Urothelium cell line (cell line): ENCODE data around the gene NLRC3.

Experiments used
- DNase-seq: peaks from one replicate; pipeline ENCODE4 v3.0.0; 2011; ENCODE audit warnings: low spot score, mixed read lengths
- FAIRE-seq: peaks from 2 replicates; lab custom pipeline; 2011; peaks lifted over from hg19 to GRCh38; lab: Jason Lieb, UNC

Gene NLRC3

DNA sequence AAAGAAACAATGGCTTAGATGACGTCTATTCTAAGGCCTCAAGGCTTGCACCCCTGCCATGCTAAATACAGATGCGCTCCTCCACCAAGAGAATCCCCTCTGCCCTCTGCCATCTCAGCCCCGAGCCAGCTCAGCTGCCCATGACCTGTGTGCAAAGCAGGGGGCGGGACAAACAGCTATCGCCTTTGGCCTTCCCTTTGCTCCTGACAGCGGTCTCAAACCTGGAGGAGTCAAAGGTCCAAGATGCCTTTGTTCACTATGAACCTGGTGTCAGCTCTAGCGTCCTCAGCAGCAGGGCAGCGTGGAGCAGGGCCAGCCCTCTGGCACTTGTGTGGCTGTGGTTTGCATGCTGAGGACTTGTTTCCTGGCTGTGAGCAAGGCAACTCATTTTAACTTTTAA lies 21.9 kb upstream of the NLRC3 start:
- no peak for FAIRE-seq
- DNase-seq = no peak

DNA sequence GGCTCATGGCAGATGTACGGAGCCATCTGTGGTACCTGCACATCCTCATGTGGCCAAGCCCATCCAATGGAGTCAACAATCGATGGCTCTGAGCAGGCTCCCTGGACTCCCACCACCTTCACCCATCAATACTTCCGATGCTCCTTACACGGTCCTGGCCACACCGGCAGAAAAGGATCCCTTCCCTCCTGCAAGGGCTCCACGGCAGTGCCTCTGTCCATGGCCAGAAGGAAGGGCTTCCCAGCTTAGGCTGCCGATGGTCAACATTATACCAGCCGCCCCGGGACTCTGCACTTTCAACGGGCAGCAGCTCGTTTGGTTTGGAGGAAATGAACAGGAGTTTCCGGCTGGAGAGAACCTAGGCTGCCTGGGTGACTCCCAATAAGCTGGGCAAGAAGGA lies 21.0 kb upstream of the NLRC3 start:
- FAIRE-seq (no peak), DNase-seq (no peak)

DNA sequence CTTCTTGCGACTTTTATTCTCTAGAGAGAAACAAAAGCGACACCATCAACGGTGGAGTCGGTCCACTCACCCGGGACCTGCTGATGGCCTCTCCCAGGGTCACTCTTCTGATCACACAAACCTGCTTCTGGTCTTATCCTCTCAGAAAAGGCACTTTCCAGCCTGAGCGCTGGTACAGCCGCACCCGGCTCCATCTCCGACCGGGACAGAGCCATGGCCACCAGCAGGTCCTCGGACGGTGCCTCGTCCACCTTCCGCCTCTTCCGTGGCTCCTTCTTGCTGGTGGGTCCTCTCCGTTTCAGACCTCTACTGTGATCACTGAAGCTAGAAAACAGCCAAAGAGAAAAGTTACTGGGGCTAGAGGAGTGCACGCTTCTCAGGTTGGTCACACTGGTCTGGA lies 20.5 kb upstream of the NLRC3 start:
- no peak for FAIRE-seq
- DNase-seq = no peak

DNA sequence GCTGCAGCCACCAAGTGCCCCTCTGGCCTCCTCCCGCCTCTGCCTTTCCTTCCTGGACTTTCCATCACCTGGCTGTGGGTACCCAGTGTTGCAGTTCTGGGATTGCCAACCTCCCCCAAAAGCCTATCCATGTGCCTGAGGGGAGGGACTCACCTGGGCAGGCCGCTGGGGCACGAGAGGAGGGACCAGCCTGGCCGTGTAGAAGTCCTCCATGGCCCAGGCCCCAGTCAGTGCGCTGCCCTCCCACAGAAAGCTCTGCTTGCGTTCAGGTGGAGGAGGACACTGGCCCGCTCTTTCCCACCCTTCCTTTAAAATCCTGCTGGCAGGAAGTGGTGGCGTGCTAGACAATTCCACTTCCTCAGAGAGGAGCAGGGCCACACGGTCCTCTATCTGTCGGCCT lies 20.0 kb upstream of the NLRC3 start:
- DNase-seq (no peak), FAIRE-seq (no peak)

DNA sequence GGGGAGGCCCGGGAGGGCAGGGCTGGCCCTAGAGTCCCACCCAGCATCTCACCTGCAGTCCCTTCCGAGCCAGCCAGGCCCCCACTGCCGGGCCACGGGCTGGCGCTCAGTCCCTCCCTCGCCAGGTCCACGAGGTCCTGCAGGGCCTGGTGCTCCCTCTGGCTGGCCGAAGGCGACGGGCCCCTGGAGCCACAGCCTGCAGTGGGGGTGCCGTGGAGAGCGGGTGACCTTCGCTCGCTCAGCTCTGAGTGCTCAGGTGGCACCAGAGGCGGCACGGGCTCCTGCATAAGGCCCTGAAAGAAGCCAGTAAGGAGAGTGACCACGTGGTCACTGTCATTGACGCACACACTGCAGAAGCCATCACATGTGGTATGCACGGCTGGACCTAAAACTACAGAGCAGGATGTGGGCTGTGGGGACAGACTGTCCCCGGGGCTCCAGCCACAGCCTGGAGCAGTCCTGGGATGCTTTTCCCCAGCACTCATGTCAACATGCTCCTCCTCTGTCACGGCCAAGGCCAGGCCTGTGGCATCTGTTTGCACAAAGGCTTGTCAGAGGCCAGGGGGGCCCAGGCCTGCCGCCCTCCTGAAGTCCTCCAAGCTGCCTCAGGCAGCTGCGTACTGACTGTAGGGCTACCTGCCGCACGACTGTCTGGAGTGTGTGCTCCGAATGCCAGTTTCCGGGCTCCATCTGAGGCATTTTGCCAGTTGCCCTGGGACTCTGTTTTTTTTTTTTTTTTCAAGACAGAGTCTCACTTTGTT lies 19.1 kb upstream of the NLRC3 start:
- FAIRE-seq = no peak

DNA sequence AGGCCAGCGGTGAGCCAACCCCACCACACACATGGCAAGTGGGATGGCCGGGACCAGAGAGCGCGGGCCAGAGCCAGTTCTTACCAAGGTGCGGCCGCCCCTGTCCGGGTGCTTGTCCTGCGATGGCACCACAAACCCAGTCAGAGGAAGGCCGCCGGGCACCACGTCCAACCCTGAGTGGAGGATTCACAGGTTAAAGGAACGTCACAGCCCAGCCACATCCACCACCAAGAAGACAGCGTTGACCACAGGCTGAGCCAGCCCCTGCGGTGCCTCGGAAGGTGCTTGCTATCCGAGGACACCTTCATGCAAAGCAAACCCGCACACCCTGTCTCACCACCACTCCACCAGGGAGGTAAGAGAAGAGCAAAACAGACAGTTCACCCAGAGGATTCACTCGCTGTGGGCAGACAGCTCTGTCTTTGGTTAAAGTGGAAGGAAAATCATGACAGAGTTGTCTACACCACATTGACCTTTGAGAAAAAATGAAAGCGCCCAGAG lies 18.4 kb upstream of the NLRC3 start:
- FAIRE-seq (no peak), DNase-seq (no peak)

More for the DNA sequence above, 19.1 kb upstream of the NLRC3 start:
- DNase-seq = no peak

DNA sequence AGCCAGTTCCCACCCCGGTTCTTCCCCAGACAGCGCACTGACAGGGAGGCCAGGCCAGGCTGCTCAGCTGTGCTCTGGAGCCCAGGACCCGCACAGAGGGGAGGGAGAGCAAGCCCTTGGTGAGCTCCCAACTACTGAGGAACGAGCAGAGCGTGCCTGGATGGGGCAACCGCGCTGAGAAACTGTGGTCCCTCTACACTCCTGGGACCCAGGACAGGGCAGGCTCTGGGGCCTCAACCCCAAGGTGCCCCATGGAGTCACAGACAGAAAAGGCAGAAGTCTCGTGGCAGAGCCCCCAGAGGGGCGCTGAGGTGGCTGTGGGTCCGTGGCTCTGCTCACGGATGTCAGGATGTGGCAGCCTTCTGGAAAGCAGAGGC lies 17.9 kb upstream of the NLRC3 start:
- DNase-seq (no peak), FAIRE-seq (no peak)

DNA sequence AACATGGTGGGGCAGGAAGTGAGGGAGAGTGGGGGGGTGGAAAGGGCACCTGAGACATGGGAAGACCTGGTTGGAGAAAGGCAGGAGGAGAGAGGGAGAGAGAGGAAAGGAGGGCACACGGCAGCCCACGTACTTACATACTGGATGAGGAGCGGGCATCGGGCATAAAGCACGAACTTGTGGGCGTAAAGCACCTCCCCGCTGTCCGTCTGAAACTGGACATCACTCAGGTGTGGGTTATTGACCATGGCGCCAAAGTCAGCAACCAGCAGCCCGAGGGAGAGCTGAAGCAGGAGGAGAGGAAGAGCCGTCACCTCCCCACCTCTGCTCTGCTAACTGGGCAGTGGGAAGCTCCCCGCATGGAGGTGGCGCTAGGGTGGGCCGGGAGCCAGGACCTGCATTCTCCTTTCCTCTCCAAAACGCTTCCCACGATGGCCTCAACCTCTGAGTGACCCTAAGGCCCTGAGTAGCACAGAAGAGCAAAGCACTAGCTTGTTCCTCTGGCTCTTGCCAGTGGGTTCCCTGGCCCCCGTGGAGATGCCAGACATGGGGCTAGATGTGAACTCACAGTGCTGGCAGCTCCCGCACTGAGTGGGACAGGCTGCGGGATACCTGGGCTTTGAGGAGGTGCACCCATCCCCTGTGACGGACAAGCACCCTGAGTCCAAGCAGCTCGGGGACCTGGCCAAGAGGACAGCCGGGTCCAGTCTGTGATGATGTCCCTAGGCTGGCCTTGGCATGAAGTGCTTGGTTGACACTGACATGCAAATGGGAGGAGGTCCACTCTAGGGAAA lies 17.3 kb upstream of the NLRC3 start:
- FAIRE-seq (no peak), DNase-seq (no peak)

DNA sequence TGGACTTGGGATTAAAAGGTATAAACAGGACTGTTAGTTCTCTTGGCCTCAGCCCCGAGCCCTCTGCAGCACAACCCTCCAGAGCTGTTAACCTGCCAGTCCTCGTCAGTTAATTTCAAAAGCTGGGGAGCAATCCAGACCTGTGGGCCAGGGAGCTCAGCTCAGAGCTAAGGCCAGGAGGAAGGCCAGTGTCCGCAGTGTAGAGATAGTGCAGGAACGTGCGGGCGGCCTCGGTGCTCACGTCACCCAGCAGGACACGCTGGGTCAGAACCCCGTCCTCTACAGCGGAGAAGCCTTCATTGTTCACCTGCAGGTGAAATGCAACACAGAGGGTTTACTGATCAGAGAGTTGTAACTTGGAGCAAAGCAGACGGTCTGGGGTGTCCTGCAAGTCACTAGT lies 15.4 kb upstream of the NLRC3 start:
- DNase-seq (no peak), FAIRE-seq (no peak)

DNA sequence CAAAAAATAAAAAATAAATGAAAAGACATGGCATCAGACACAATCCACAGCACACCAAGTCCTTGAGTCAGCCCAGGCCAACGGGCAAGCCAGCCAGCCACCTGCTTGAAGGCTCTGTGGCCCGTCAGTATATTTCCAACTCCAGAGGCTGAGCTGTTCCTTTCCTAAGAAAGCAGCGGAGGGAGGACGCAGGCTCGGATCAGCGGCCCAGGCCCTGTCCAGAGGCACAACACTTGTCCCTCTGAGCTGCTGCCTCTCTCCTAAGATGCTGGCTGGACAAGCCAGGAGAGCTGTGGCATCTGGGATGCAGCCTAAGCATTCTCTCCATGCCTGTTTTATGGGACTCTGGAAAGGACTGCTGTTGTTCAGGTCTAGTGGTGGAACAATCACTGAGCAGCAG lies 14.8 kb upstream of the NLRC3 start:
- FAIRE-seq = no peak
- DNase-seq = no peak

DNA sequence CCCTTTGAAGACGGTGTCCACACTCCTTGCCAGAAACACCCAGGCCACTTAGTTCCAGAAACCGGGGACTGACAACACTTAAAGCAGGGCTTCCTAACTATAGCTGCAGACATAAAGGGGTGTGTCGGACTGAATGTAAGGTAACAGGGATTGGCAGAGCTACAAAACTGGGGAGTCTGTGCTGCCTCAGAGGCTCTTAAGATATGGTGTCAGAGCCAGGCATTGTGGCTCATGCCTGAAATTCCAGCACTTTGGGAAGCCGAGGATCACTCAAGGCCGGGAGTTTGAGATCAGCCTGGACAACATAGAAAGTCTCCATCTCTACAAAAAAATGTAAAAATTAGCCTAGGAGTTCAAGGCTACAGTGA lies 14.2 kb upstream of the NLRC3 start:
- FAIRE-seq (no peak), DNase-seq (no peak)

DNA sequence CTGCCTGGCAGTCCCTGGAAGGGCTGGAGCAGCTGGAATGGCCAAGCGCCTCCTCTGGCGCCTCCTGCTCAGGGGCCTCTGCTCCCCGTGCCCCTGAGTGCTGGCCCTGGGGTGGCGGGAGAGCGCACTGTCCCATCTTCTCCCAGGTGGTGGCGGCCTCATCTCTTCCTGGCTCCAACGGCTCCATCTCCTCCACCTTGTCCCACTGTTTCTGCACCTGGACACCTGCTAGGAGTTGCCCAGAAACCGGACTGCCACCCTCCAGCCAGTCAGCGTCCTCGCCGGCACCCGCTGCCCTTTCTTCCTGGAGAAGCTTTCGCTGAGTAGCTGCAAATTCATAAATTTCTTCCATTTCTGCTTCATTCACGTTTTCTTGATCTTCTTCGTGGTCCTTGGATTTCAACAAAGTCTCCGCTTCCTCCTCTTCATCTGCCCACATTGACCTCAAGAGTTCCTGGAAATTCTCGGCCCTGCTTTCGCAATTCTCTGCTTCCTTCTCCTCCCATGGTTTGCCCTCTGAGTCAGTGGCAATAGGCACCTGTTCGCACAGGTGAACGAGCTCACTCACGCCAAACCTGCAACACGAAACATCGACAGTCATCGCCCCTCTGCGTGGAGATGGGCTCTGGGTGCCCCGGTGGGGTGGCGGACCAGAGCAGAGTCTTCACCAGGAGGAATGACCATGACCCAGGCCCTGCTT lies 13.7 kb upstream of the NLRC3 start:
- FAIRE-seq = peak; percentile 55
- DNase-seq = no peak

DNA sequence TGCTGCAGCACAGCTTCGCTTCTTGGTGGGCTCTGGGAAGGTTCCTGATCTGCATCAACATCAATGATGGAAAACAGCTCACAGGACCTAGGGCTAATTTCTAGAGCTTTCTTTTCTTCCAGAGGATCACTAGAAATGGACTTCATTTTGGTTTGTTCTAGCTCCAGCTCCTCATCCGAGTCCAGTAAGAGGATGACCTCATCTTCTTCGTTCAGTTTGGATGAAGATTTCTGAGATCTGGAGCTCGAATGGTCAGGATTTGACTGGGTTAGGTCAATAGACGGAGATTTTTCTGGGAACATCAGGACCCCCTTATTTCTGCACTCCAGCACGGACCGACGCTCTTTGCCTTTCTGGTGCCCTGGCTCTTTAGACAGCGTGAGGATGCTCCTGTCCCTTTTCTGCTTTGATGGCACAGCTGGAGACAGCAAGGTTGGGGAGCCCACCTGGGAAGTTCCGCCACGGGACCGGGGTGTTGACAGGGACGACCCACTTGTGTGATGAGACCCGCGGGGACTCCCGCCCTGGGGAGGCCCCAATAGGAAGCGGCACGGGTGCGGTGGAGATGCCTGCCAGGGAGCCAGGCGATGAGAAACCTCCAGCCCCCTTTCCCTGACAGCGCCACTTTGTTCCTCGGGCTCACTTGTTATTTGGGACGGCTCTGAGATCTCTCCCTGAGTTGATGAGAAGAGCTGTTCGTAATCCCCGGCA lies 12.9 kb upstream of the NLRC3 start:
- FAIRE-seq = no peak

DNA sequence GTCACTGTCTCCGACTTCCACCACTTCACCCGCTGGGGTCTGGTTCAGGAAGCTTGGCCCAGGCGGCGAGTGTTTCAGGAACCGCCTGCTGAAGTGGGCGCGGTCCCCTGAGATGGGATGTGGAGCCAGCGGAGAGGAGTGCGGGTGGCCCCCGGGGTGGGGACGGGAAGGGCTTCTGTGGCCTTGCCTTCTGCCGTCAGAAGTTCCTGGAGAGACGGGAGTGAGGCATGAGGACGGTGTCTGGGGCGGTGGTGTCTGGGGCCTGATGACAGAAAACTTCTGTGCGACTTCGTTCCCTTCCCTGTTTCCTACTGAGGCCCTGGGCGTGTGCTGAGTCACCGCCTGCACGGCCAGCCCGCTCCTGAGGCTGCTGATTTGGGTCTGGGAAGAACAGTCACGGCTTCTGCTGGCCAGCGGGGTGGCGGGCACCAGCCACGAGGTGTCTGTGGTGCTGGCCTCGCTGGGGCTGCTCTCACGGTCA lies 12.3 kb upstream of the NLRC3 start:
- no peak for DNase-seq
- FAIRE-seq = no peak

More for the DNA sequence above, 12.9 kb upstream of the NLRC3 start:
- DNase-seq = no peak

DNA sequence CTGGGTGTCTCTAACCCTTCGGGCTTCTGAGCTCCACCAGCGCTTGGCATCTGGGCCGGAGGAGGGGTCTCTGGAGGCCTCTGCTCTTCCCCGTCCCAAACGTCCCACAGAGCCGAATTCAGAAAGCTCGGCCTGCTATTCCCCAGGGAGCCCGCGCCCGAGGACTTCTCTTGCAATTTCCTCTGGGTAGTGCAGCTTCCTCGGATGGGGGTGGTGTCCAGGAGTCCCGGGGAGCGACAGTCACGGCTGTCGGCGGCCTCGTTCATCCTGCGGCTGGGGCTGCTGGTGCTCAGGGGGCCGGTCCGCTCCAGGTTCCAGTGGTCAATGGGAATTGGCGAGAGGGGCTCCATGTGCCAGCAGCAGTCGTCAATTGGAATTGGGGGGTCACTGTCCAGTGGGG lies 11.8 kb upstream of the NLRC3 start:
- DNase-seq = no peak
- no peak for FAIRE-seq

DNA sequence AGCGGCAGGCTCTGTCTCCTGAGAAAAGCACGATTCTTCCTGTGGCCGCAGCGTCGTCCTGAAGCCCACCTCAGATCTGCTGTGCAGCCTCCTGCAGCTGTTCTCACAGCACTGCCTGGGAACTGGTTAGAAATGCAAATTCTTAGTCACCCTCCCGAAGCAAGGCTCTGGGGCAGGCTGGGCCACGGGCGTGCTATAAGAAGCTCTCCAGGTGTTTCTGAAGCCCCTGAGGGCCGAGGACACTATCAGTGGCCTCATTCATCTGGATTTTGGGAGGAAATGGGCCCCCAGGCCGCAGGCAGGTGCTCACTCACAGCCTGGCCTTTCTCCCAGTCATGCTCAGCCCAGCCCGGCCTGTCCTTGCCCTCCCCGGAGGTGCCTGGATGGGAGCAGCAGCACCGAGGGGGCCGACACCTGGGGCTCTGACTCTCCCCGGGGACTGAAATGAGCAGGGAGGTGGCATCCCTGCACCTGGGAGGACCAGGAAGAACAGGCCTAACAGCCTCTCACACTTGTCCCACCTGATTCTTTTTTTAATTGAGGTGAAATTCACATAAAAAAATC lies 10.4 kb upstream of the NLRC3 start:
- DNase-seq (no peak), FAIRE-seq (no peak)

DNA sequence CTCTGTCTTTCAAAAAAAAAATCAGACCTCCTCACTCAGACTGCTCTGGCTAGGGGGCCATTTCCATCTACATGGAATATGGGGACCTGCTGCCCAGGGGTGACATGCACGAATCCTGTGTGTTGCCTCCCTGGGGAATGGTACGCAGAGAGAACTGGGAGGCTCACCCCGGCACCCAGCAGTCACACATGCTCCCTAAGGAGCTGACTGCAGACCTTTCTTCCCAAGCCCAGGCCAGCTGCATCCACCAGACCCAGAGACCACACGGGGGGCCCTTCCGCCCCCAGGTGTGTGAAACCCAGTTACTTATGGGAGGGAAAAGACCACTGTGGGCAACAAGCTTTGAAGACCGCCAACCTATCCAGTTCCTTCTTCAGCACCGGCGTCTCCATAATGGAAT lies 7.2 kb upstream of the NLRC3 start:
- FAIRE-seq (no peak), DNase-seq (no peak)

DNA sequence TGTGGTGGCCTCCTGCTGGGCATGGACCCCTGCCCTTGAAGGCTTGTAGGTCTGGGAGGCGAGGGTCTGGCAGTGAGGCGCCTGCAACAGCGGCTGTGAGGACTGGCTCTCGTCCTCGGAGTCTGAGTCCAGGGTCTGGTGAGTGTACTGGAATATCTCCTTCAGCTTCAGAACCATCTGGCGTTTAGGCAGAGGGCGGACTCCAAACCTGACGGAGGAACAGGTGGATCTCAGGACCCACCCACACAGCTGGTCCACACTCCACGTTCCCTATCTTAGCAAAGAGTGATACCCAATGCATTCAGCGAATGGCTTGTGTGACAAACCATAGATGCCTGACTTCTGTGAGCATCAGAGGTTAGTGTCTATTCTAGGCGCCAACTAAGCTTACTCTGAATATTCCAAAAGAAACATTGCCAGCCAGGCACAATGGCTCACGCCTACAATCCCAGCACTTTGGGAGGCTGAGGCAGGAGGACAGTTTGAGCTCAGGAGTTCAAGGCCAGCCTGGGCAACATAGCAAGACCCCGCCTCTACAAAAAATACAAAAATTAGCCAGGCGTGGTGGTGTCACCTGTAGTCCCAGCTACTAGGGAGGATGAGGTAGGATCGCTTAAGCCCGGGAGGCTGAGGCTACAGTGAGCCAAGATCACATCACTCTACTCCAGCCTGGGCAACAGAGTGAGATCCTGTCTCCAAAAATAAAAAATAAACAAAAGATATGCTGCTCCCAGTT lies 6.3 kb upstream of the NLRC3 start:
- DNase-seq (no peak), FAIRE-seq (no peak)

DNA sequence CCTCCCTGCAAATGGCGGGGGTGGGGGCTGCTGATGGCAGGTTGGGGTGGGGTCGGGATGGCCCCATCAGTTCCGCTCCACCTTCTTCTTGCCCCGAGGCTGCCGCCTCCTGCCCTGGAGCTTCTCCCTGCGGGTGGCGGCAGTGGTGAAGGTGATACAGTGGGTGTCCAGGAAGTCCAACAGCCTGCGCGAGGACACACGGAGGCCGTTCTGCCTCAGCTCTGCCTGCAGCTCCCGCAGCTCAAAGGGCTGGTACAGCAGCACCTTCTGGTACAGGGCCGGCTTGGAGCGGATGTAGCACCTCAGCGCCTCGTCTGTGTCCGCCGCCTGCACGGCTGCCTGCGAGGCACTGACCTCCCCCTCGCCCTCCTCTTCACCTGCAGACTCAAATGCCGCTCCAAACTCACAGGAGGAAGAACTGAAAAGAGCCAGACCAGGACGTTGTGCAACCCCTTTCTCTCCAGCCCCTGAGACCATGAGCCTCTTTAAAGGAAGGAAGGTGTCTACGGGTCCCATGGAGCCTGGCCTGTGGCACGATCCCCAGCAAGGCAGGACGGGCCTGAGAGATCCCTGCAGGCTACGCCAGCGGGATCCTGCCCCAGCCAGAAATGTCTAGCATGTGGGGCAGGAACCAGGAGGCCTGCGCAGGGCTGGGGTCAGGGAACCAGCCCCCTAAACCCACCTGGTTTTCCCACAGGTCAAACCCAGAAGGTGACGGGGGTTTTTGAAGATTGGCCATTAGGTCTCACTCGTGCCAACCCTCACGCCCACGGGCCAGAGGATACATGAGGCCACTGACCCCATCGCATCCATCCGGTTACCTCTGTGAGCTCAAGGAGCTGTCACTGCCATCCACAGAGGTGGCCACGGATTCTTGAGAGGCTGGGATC lies 5.3 kb upstream of the NLRC3 start:
- DNase-seq (no peak), FAIRE-seq (no peak)
